Measurements from ENCODE around the gene PCAT7. TPM values are rescaled to one million over a fixed set of nuclear protein-coding genes. Genes with fewer than 3 reads are reported as not detected.
"Not testable (repeated sequence)": the region's sequence is repeated elsewhere in the genome, so short reads cannot be mapped to it uniquely, and the experiment has no call there.

The PCAT7 gene
- total RNA-seq, 4 donors from 2014 or later: not detected

- intact Hi-C loops (cut with DNase I): no loop called here
- TF ChIP-seq CTCF (IDR thresholded peaks at IDR 0.05) (no peak), POLR2AphosphoS5 (IDR thresholded peaks at IDR 0.05) (no peak), EP300 (IDR thresholded peaks at IDR 0.05) (no peak), POLR2A (IDR thresholded peaks at IDR 0.05; ENCODE audit: low read depth) (no peak)
- no peak overlapping the region for H3K27ac ChIP-seq (replicated peaks in 1 of 4)
- no peaks in the 10 kb centered on the region for H3K36me3 ChIP-seq
- no peak for DNase-seq (ENCODE audit: extremely low spot score)
- no peaks in the 10 kb centered on the region for H3K9me3 ChIP-seq
- 91% methylated on average over 4 of the region's 4 CpGs for WGBS
- no peaks in the 10 kb centered on the region for H3K4me1 ChIP-seq
- no peaks in the 10 kb centered on the region for H3K27me3 ChIP-seq
- no peak overlapping the region for H3K4me3 ChIP-seq
Measured at GRCh38 chr9:94528886-94529285, 26.0 kb upstream of the PCAT7 start.

GRCh38 chr9:94533155-94533554, 21.7 kb upstream of the PCAT7 start:
- intact Hi-C loops (cut with DNase I): no loop called here
- Histone ChIP-seq H3K27me3 (no peaks in the 10 kb centered on the region), H3K27ac (replicated peaks in 1 of 4) (no peak overlapping the region), H3K36me3 (no peaks in the 10 kb centered on the region), H3K9me3 (no peaks in the 10 kb centered on the region), H3K4me1 (no peaks in the 10 kb centered on the region), H3K4me3 (no peak overlapping the region)
- 91% methylated on average over 1 of the region's 1 CpG for WGBS
- DNase-seq (ENCODE audit: extremely low spot score): no peak
- TF ChIP-seq POLR2AphosphoS5 (IDR thresholded peaks at IDR 0.05): no peak
- TF ChIP-seq POLR2A (IDR thresholded peaks at IDR 0.05; ENCODE audit: low read depth): no peak
- TF ChIP-seq EP300 (IDR thresholded peaks at IDR 0.05): no peak

- 86% methylated on average over 10 of the region's 10 CpGs for WGBS
- intact Hi-C loops (cut with DNase I): no loop called here
Measured at GRCh38 chr9:94533601-94534000, 21.3 kb upstream of the PCAT7 start.

GRCh38 chr9:94534901-94535300, 20.0 kb upstream of the PCAT7 start:
- TF ChIP-seq POLR2AphosphoS5 (IDR thresholded peaks at IDR 0.05): no peak
- no peak for TF ChIP-seq CTCF (IDR thresholded peaks at IDR 0.05)
- no peak for TF ChIP-seq POLR2A (IDR thresholded peaks at IDR 0.05; ENCODE audit: low read depth)
- TF ChIP-seq EP300 (IDR thresholded peaks at IDR 0.05): no peak
- intact Hi-C loops (cut with DNase I): no loop called here
- Histone ChIP-seq H3K27ac (replicated peaks in 1 of 4) (no peak overlapping the region), H3K4me3 (no peak overlapping the region), H3K4me1 (no peaks in the 10 kb centered on the region), H3K27me3 (no peaks in the 10 kb centered on the region), H3K36me3 (no peaks in the 10 kb centered on the region), H3K9me3 (no peaks in the 10 kb centered on the region)
- 69% methylated on average over 3 of the region's 4 CpGs for WGBS
- DNase-seq (ENCODE audit: extremely low spot score): no peak

More at GRCh38 chr9:94533601-94534000, 21.3 kb upstream of the PCAT7 start:
- no peaks in the 10 kb centered on the region for H3K36me3 ChIP-seq
- H3K4me3 ChIP-seq: no peak overlapping the region
- TF ChIP-seq POLR2A (IDR thresholded peaks at IDR 0.05; ENCODE audit: low read depth) (no peak), POLR2AphosphoS5 (IDR thresholded peaks at IDR 0.05) (no peak), EP300 (IDR thresholded peaks at IDR 0.05) (no peak), CTCF (IDR thresholded peaks at IDR 0.05) (no peak)
- DNase-seq (ENCODE audit: extremely low spot score): no peak
- no peaks in the 10 kb centered on the region for H3K9me3 ChIP-seq
- H3K27ac ChIP-seq (replicated peaks in 1 of 4): no peak overlapping the region
- H3K27me3 ChIP-seq: no peaks in the 10 kb centered on the region
- no peaks in the 10 kb centered on the region for H3K4me1 ChIP-seq

GRCh38 chr9:94538908-94539307, 16.0 kb upstream of the PCAT7 start:
- WGBS: 92% methylated on average over 4 of the region's 4 CpGs
- TF ChIP-seq POLR2AphosphoS5 (IDR thresholded peaks at IDR 0.05) (no peak), EP300 (IDR thresholded peaks at IDR 0.05) (no peak), POLR2A (IDR thresholded peaks at IDR 0.05; ENCODE audit: low read depth) (no peak)
- H3K27ac ChIP-seq (replicated peaks in 1 of 4): no peak overlapping the region

GRCh38 chr9:94544335-94544734, 10.5 kb upstream of the PCAT7 start:
- H3K4me1 ChIP-seq; H3K36me3 ChIP-seq; intact Hi-C loops (cut with DNase I); H3K27ac ChIP-seq (replicated peaks in 1 of 4); DNase-seq (ENCODE audit: extremely low spot score); H3K4me3 ChIP-seq; H3K27me3 ChIP-seq; H3K9me3 ChIP-seq: not testable (repeated sequence)
- 84% methylated on average over 4 of the region's 5 CpGs for WGBS

More at GRCh38 chr9:94538908-94539307, 16.0 kb upstream of the PCAT7 start:
- Histone ChIP-seq H3K4me3 (no peak overlapping the region), H3K27me3 (no peaks in the 10 kb centered on the region), H3K36me3 (no peaks in the 10 kb centered on the region), H3K9me3 (no peaks in the 10 kb centered on the region), H3K4me1 (no peaks in the 10 kb centered on the region)
- intact Hi-C loops (cut with DNase I): no loop called here
- DNase-seq (ENCODE audit: extremely low spot score): no peak
